Measurements from ENCODE around the gene PANX3.

DNA sequence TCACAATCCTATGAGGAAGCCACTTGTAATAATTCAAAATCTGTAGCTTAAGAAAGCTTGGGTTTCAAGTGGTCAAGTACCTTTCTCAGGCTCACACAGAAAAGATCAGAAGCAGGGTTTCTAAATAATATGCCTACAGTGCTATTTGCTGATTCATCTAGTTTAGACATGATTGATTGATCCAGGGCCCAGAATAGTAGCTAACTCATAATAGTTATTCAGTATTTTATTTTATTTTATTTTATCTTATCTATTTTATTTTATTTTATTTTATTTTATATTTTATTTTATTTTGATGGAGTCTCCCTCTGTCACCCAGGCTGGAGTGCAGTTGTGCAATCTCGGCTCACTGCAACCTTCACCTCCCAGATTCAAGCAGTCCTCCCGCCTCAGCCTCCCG lies 15.9 kb upstream of the PANX3 start:
- TF ChIP-seq, protein P1, sequence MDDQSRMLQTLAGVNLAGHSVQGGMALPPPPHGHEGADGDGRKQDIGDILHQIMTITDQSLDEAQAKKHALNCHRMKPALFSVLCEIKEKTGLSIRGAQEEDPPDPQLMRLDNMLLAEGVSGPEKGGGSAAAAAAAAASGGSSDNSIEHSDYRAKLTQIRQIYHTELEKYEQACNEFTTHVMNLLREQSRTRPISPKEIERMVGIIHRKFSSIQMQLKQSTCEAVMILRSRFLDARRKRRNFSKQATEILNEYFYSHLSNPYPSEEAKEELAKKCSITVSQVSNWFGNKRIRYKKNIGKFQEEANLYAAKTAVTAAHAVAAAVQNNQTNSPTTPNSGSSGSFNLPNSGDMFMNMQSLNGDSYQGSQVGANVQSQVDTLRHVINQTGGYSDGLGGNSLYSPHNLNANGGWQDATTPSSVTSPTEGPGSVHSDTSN (IDR thresholded peaks at IDR 0.05; ENCODE audit: insufficient replicate concordance, low read depth, low read length) = no peak
- TF ChIP-seq POLR2A (IDR thresholded peaks at IDR 0.05; ENCODE audit: low read depth, low read length) = no peak
- no peak for TF ChIP-seq ZBED1 (IDR thresholded peaks at IDR 0.05; ENCODE audit: borderline replicate concordance)
- TF ChIP-seq, protein P2, sequence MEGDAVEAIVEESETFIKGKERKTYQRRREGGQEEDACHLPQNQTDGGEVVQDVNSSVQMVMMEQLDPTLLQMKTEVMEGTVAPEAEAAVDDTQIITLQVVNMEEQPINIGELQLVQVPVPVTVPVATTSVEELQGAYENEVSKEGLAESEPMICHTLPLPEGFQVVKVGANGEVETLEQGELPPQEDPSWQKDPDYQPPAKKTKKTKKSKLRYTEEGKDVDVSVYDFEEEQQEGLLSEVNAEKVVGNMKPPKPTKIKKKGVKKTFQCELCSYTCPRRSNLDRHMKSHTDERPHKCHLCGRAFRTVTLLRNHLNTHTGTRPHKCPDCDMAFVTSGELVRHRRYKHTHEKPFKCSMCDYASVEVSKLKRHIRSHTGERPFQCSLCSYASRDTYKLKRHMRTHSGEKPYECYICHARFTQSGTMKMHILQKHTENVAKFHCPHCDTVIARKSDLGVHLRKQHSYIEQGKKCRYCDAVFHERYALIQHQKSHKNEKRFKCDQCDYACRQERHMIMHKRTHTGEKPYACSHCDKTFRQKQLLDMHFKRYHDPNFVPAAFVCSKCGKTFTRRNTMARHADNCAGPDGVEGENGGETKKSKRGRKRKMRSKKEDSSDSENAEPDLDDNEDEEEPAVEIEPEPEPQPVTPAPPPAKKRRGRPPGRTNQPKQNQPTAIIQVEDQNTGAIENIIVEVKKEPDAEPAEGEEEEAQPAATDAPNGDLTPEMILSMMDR (IDR thresholded peaks at IDR 0.05 in 2 of 3, conservative IDR thresholded peaks at IDR 0.05 in 1 of 3; ENCODE audit: control insufficient read depth in 2 of 3, extremely low read depth in 1 of 3, insufficient read depth in 1 of 3, low read depth in 3 of 3, low read length in 3 of 3) = no peak
- TF ChIP-seq CBX5 (IDR thresholded peaks at IDR 0.05; ENCODE audit: low read depth) = no peak
- no peak for TF ChIP-seq GATAD2B (conservative IDR thresholded peaks at IDR 0.05; ENCODE audit: low read depth)
- no peak for TF ChIP-seq POLR2AphosphoS5 (IDR thresholded peaks at IDR 0.05; ENCODE audit: low read length)
- no peak for TF ChIP-seq SMAD1 (IDR thresholded peaks at IDR 0.05; ENCODE audit: low read depth, partially characterized antibody)
- TF ChIP-seq, protein P3, sequence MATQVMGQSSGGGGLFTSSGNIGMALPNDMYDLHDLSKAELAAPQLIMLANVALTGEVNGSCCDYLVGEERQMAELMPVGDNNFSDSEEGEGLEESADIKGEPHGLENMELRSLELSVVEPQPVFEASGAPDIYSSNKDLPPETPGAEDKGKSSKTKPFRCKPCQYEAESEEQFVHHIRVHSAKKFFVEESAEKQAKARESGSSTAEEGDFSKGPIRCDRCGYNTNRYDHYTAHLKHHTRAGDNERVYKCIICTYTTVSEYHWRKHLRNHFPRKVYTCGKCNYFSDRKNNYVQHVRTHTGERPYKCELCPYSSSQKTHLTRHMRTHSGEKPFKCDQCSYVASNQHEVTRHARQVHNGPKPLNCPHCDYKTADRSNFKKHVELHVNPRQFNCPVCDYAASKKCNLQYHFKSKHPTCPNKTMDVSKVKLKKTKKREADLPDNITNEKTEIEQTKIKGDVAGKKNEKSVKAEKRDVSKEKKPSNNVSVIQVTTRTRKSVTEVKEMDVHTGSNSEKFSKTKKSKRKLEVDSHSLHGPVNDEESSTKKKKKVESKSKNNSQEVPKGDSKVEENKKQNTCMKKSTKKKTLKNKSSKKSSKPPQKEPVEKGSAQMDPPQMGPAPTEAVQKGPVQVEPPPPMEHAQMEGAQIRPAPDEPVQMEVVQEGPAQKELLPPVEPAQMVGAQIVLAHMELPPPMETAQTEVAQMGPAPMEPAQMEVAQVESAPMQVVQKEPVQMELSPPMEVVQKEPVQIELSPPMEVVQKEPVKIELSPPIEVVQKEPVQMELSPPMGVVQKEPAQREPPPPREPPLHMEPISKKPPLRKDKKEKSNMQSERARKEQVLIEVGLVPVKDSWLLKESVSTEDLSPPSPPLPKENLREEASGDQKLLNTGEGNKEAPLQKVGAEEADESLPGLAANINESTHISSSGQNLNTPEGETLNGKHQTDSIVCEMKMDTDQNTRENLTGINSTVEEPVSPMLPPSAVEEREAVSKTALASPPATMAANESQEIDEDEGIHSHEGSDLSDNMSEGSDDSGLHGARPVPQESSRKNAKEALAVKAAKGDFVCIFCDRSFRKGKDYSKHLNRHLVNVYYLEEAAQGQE (IDR thresholded peaks at IDR 0.05; ENCODE audit: low read depth, low read length) = no peak
- TF ChIP-seq TARDBP (IDR thresholded peaks at IDR 0.05; ENCODE audit: borderline replicate concordance) = no peak
- TF ChIP-seq EGR1 (IDR thresholded peaks at IDR 0.05; ENCODE audit: borderline replicate concordance in 1 of 2, low read depth in 2 of 2, low read length in 2 of 2) = no peak
- TF ChIP-seq RB1 (IDR thresholded peaks at IDR 0.05; ENCODE audit: borderline replicate concordance) = no peak
- TF ChIP-seq FOXM1 (IDR thresholded peaks at IDR 0.05; ENCODE audit: low read depth, low read length) = no peak

All from GM12878 (cell line).